Activated CD4-positive, alpha-beta T cell treated with anti-CD3 and anti-CD28 coated beads, Interleukin-2, amount 10 ng/mL, durations not matched to agents 7 days and 5 days (primary cell): ENCODE results near the gene SLC35F1. TPM values are rescaled to one million over a fixed set of nuclear protein-coding genes. Genes with fewer than 3 reads are reported as not detected.

Source experiments
- CTCF ChIA-PET: fragments of 350-600 bp; sonication (Branson Sonifier 250); formaldehyde crosslinking; loops from one replicate; lab custom pipeline; 2021; ENCODE audit warnings: antibody characterized with exemption; lab: Charles Lee
- POLR2A ChIA-PET: fragments of 350-600 bp; sonication (Branson Sonifier 250); formaldehyde crosslinking; loops from one replicate; lab custom pipeline; 2021; ENCODE audit warnings: antibody characterized with exemption; lab: Charles Lee
- DNase-seq: peaks from one replicate; pipeline ENCODE4 v3.0.0-alpha.2; 2020
- H3K27ac Mint-ChIP-seq: one replicate; pipeline ENCODE4 v1.8.0; 2021; ENCODE audit warnings: mild to moderate bottlenecking, moderate library complexity, mixed read lengths
- H3K27me3 Mint-ChIP-seq: one replicate; pipeline ENCODE4 v1.8.0; 2021; ENCODE audit warnings: mixed read lengths
- H3K36me3 Mint-ChIP-seq: one replicate; pipeline ENCODE4 v1.8.0; 2021; ENCODE audit warnings: low read depth, mixed read lengths
- H3K4me1 Mint-ChIP-seq: one replicate; pipeline ENCODE4 v1.8.0; 2021; ENCODE audit warnings: mixed read lengths
- H3K4me3 Mint-ChIP-seq: one replicate; pipeline ENCODE4 v1.8.0; 2021; ENCODE audit warnings: mild to moderate bottlenecking, moderate library complexity, mixed read lengths
- H3K9me3 Mint-ChIP-seq: one replicate; pipeline ENCODE4 v1.8.0; 2021; ENCODE audit warnings: mixed read lengths
- total RNA-seq, 2 experiments: library from RNA; stranded (reverse); gene quantifications; one replicate each; pipeline ENCODE4 v1.2.3, GENCODE V29; 2021

SLC35F1 gene
- total RNA-seq, 2 experiments from 2014 or later, result not detected

GRCh38 chr6:118327237-118327636 lies 420.2 kb downstream of the SLC35F1 start:
- Mint-ChIP-seq H3K27me3 (peaks cover 4% of the 10 kb centered on the region), H3K4me1 (no peaks in the 10 kb centered on the region), H3K36me3 (no peaks in the 10 kb centered on the region), H3K27ac (no peak overlapping the region), H3K4me3 (no peak overlapping the region), H3K9me3 (no peaks in the 10 kb centered on the region)
- ChIA-PET CTCF (interaction anchor here (1.4 kb wide), 1 partner anchor 369 kb away, joined by 3 read pairs; no protein-coding TSS in a partner anchor), POLR2A (no interaction called here)
- DNase-seq, result no peak

GRCh38 chr6:118333772-118334171 lies 426.7 kb downstream of the SLC35F1 start:
- POLR2A ChIA-PET, result no interaction called here
- no peak overlapping the region for H3K4me3 Mint-ChIP-seq

GRCh38 chr6:118334634-118335033 lies 427.6 kb downstream of the SLC35F1 start:
- H3K9me3 Mint-ChIP-seq, result peaks cover 5% of the 10 kb centered on the region
- no peak overlapping the region for H3K4me3 Mint-ChIP-seq
- no peaks in the 10 kb centered on the region for H3K4me1 Mint-ChIP-seq
- no peaks in the 10 kb centered on the region for H3K36me3 Mint-ChIP-seq
- POLR2A ChIA-PET, result no interaction called here
- H3K27me3 Mint-ChIP-seq, result no peaks in the 10 kb centered on the region
- DNase-seq, result no peak
- CTCF ChIA-PET, result no interaction called here
- H3K27ac Mint-ChIP-seq, result no peak overlapping the region

More at GRCh38 chr6:118333772-118334171, 426.7 kb downstream of the SLC35F1 start:
- CTCF ChIA-PET, result no interaction called here
- Mint-ChIP-seq H3K36me3 (no peaks in the 10 kb centered on the region), H3K4me1 (no peaks in the 10 kb centered on the region), H3K9me3 (peaks cover 3% of the 10 kb centered on the region), H3K27me3 (no peaks in the 10 kb centered on the region), H3K27ac (no peak overlapping the region)
- DNase-seq, result no peak

DNA sequence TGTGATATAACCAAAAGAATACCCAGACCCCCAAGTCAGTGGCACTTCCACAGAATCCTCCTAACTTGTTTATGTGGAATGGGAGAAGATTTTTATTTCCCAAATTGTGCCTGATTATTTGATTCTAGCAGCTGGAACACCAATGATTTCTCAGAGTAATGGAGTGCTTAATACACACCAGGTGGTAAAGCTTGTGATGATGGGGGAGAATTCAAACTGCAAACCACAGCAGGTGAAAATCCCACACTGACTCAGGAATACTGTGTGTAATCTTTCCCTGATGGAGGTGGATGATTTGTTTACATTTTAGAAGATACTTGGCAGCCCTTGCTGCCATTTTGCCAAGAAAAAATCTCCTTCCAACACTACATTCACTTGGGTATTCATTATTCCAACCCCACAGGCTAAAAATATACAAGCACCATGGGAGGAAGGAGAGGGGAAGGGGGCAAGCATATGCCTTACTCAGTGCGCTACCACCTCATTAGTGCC lies 428.3 kb downstream of the SLC35F1 start:
- no peaks in the 10 kb centered on the region for H3K27me3 Mint-ChIP-seq
- H3K36me3 Mint-ChIP-seq, result no peaks in the 10 kb centered on the region
- ChIA-PET CTCF (no interaction called here), POLR2A (no interaction called here)
- H3K9me3 Mint-ChIP-seq, result peaks cover 5% of the 10 kb centered on the region
- no peak overlapping the region for H3K27ac Mint-ChIP-seq
- DNase-seq, result no peak
- H3K4me1 Mint-ChIP-seq, result no peaks in the 10 kb centered on the region
- H3K4me3 Mint-ChIP-seq, result no peak overlapping the region

DNA sequence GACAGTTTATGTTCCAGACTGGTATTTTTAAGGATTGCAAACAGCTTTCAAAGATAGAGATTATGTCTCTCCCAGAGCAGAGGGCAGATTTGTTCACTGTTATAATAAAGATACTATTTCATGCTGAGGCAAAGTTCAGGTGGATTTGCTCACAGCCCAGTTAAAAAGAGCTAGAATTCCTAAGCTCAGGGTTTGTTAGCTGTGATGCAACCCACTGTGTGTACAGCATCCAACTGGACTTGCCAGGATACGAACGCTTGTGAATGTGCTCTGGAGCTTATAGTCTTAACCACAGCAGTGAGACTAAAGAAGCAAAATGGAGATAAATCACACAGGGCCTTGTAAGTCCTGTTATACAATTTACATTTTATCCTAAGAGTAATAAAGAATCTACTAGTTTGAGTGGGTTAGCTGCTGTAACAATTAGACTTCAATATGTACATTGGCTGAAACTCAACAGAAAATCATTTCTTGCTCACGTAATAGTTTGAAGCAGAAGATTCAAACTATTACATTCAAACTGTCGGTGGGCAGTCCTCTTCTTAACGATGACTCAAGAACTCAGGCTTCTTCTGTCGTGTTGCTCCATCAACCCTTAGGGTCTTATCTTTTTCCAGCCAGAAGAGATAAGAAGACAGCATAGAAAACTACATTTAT lies 437.1 kb downstream of the SLC35F1 start:
- no peak for DNase-seq
- CTCF ChIA-PET, result no interaction called here
- POLR2A ChIA-PET, result no interaction called here
- Mint-ChIP-seq H3K9me3 (peaks cover 12% of the 10 kb centered on the region), H3K4me3 (no peak overlapping the region), H3K27ac (no peak overlapping the region), H3K4me1 (no peaks in the 10 kb centered on the region), H3K36me3 (no peaks in the 10 kb centered on the region), H3K27me3 (no peaks in the 10 kb centered on the region)

- POLR2A ChIA-PET, result no interaction called here
- Mint-ChIP-seq H3K4me1 (no peaks in the 10 kb centered on the region), H3K9me3 (peaks cover 5% of the 10 kb centered on the region), H3K27ac (no peak overlapping the region), H3K36me3 (no peaks in the 10 kb centered on the region), H3K27me3 (no peaks in the 10 kb centered on the region), H3K4me3 (no peak overlapping the region)
- no peak for DNase-seq
- CTCF ChIA-PET, result no interaction called here
Measured at GRCh38 chr6:118350881-118351430, 443.9 kb downstream of the SLC35F1 start.

GRCh38 chr6:118353564-118353963 lies 446.5 kb downstream of the SLC35F1 start:
- Mint-ChIP-seq H3K36me3 (no peaks in the 10 kb centered on the region), H3K27me3 (peaks cover 4% of the 10 kb centered on the region), H3K9me3 (peaks cover 3% of the 10 kb centered on the region), H3K4me1 (no peaks in the 10 kb centered on the region), H3K4me3 (no peak overlapping the region), H3K27ac (no peak overlapping the region)
- ChIA-PET CTCF (no interaction called here), POLR2A (no interaction called here)
- no peak for DNase-seq

DNA sequence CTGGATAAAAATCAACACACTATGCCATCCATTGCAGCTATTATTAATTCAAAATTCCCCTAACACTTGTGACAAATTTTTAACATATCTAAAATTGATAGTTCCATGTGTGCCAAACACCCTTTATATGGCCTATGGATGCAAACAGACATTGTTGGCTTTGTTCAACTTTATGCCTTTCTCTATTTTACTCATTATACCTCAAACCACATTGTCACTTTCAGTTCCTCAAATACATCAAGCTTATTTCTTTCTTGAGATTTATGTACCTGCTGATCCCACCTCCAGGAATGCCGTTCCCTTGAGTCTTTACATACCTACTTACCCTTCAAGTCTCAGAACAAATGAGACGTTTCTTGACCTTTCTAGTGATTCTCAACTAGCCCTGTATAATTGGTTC lies 447.6 kb downstream of the SLC35F1 start:
- Mint-ChIP-seq H3K36me3 (no peaks in the 10 kb centered on the region), H3K4me1 (no peaks in the 10 kb centered on the region), H3K27me3 (peaks cover 5% of the 10 kb centered on the region), H3K27ac (no peak overlapping the region), H3K9me3 (peaks cover 3% of the 10 kb centered on the region), H3K4me3 (no peak overlapping the region)
- CTCF ChIA-PET, result no interaction called here
- POLR2A ChIA-PET, result no interaction called here
- DNase-seq, result no peak

- Mint-ChIP-seq H3K27ac (no peak overlapping the region), H3K27me3 (peaks cover 5% of the 10 kb centered on the region), H3K4me1 (no peaks in the 10 kb centered on the region), H3K9me3 (no peaks in the 10 kb centered on the region), H3K4me3 (no peak overlapping the region), H3K36me3 (no peaks in the 10 kb centered on the region)
- no peak for DNase-seq
- ChIA-PET POLR2A (no interaction called here), CTCF (interaction anchor here (0.7 kb wide), 1 partner anchor 376 kb away, joined by 3 read pairs; no protein-coding TSS in a partner anchor)
Measured at GRCh38 chr6:118356054-118356453, 449.0 kb downstream of the SLC35F1 start.

DNA sequence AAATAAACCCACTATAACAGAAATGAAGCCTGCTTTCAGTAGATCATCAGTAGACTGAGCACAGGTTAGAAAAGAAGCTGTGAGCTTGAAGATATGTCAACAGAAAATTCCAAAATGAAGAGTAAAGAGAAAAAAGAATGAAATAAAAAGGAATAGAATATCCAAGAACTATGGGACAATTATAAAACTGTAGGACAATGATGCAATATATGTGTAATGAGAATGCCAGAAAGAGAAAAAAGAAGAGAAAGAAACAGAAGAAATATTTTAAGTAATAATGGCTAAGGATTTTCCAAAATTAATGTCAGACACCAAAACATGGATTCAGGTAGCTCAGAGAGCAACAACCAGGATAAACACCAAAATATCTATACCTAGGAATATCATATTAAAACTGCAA lies 449.6 kb downstream of the SLC35F1 start:
- Mint-ChIP-seq H3K36me3 (no peaks in the 10 kb centered on the region), H3K9me3 (no peaks in the 10 kb centered on the region), H3K4me1 (no peaks in the 10 kb centered on the region), H3K27me3 (peaks cover 5% of the 10 kb centered on the region), H3K27ac (no peak overlapping the region), H3K4me3 (no peak overlapping the region)
- POLR2A ChIA-PET, result no interaction called here
- CTCF ChIA-PET, result interaction anchor here (0.8 kb wide), 1 partner anchor 9 kb away, joined by 3 read pairs; no protein-coding TSS in a partner anchor
- DNase-seq, result no peak

Other genes with a start within 250 kb of the SLC35F1 start
- 10 to 100 TPM; 25.4 to 27.8 TPM for gene NUS1, start 231.8 kb upstream of the SLC35F1 start, total RNA-seq